ENCODE results near the gene ABCA5. TPM values are rescaled to one million over a fixed set of nuclear protein-coding genes. Genes with fewer than 3 reads are reported as not detected.

The ABCA5 gene
- total RNA-seq, 1 donor from 2014 or later = 14.6 TPM

GRCh38 chr17:69326377-69327059 is 415 bp downstream of the ABCA5 start:
- TF ChIP-seq, protein P1, sequence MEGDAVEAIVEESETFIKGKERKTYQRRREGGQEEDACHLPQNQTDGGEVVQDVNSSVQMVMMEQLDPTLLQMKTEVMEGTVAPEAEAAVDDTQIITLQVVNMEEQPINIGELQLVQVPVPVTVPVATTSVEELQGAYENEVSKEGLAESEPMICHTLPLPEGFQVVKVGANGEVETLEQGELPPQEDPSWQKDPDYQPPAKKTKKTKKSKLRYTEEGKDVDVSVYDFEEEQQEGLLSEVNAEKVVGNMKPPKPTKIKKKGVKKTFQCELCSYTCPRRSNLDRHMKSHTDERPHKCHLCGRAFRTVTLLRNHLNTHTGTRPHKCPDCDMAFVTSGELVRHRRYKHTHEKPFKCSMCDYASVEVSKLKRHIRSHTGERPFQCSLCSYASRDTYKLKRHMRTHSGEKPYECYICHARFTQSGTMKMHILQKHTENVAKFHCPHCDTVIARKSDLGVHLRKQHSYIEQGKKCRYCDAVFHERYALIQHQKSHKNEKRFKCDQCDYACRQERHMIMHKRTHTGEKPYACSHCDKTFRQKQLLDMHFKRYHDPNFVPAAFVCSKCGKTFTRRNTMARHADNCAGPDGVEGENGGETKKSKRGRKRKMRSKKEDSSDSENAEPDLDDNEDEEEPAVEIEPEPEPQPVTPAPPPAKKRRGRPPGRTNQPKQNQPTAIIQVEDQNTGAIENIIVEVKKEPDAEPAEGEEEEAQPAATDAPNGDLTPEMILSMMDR (conservative IDR thresholded peaks at IDR 0.05) = no peak
- Mint-ChIP-seq H3K27ac (peak overlapping the region; percentile 93), H3K27me3 (peaks cover 9% of the 10 kb centered on the region)

DNA sequence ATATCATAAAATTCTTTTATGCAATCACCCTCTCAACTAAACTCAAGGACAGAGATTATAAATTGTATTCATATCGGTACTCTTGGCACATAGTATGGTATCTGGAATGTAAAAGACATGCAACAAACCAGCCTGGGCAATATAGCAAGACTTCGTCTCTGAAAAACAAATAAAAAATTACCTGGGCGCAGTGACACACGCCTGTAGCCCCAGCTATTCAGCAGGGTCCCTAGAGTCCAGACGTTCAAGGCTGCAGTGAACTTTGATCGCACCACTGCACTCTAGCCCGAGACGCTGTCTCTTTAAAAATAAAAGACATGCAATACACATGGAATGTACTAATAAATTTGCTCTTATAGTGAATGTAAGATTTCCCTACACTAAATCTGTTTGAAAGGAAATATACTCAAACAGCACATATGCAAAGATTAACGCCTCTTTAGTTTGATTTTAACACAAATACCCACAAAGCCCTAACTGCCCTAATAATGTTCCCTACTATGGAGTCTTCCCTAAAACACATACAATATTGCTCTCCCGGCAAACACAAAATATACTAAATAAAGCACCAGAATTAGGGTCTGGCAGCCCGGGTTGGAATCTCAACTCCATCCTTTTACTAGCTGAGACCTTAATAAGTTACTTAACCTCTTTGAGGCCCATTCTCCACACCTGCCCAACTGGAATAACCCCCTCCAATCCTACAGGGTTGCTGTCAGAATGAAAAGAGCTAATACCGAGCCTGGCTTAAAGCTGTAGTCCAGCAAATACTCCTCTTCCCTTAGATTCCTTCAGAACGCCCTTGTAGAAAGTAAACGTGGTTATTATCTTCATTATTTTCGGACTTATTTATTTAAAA is 1.2 kb downstream of the ABCA5 start:
- TF ChIP-seq, protein P1 (conservative IDR thresholded peaks at IDR 0.05) = no peak
- Mint-ChIP-seq H3K9me3 (no peaks in the 10 kb centered on the region), H3K4me1 (ENCODE audit: unreplicated experiment) (peaks cover 29% of the 10 kb centered on the region), H3K27ac (peak overlapping the region; percentile 93), H3K36me3 (no peaks in the 10 kb centered on the region), H3K4me3 (peak overlapping the region; percentile 96), H3K27me3 (peaks cover 9% of the 10 kb centered on the region)
- DNase-seq (ENCODE audit: extremely low spot score, unreplicated experiment) = no peak

More at GRCh38 chr17:69326377-69327059, 415 bp downstream of the ABCA5 start:
- Mint-ChIP-seq H3K4me1 (ENCODE audit: unreplicated experiment) (peaks cover 29% of the 10 kb centered on the region), H3K9me3 (no peaks in the 10 kb centered on the region), H3K4me3 (peak overlapping the region; percentile 96), H3K36me3 (no peaks in the 10 kb centered on the region)
- DNase-seq (ENCODE audit: extremely low spot score, unreplicated experiment) = no peak

- no peaks in the 10 kb centered on the region for H3K9me3 Mint-ChIP-seq
- H3K4me3 Mint-ChIP-seq = peak overlapping the region; percentile 47
- H3K4me1 Mint-ChIP-seq (ENCODE audit: unreplicated experiment) = peaks cover 29% of the 10 kb centered on the region
- TF ChIP-seq, protein P1 (conservative IDR thresholded peaks at IDR 0.05) = no peak
- no peak for DNase-seq (ENCODE audit: extremely low spot score, unreplicated experiment)
- H3K27me3 Mint-ChIP-seq = peaks cover 9% of the 10 kb centered on the region
- no peak overlapping the region for H3K27ac Mint-ChIP-seq
- H3K36me3 Mint-ChIP-seq = no peaks in the 10 kb centered on the region
These were observed 3.1 kb downstream of the ABCA5 start for GRCh38 chr17:69323806-69324205.

DNA sequence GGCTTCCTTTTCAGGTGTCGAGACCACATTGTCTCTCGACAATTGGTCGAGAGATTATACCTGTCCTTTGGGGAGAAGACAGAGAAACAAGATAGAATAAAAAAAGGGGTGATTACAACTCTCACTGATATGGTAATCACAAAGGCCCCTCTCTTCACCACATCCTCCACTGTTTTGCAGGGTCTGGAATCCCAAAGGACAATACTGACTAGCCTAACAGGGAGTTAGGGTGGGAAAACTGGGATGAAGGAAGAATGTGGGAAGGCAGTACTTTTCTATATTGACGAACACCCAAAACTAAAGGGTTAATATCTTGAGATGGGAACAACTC is 6.1 kb downstream of the ABCA5 start:
- no peaks in the 10 kb centered on the region for H3K9me3 Mint-ChIP-seq
- peaks cover 5% of the 10 kb centered on the region for H3K27me3 Mint-ChIP-seq
- TF ChIP-seq, protein P1 (conservative IDR thresholded peaks at IDR 0.05) = no peak
- DNase-seq (ENCODE audit: extremely low spot score, unreplicated experiment) = no peak
- H3K4me1 Mint-ChIP-seq (ENCODE audit: unreplicated experiment) = peaks cover 16% of the 10 kb centered on the region
- no peaks in the 10 kb centered on the region for H3K36me3 Mint-ChIP-seq
- no peak overlapping the region for H3K4me3 Mint-ChIP-seq
- H3K27ac Mint-ChIP-seq = no peak overlapping the region

DNA sequence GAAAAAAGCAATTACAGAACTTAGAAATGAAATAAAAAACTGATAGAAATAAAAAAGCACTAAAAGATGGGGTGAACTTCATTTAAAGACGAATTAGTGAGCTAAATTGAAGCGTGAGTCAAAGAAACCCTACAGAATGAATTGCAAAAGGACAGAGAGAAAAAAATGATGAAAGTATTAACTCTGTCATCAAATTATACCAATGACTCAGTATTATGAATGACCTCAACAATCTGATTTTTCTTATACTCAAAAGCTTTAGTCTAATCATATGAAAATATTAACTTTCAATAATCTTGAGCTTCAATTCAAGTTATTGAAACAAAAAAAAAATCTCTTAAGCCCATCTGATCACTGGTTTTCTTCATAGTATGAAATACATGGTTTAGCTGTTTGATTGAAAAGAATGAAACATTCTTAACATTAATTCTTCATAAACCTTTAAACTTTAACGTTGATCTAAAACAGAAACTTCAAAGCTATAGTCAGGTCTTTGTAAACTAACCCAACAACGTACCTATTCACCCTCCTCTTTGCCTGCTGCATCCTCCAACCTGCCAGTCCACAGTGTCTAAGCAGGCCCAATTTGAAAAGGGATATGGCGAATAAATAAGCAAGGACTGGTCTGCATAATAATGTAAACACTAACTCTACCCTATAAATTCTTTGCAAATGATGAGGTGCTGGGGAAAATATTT is 6.6 kb downstream of the ABCA5 start:
- DNase-seq (ENCODE audit: extremely low spot score, unreplicated experiment) = no peak
- Mint-ChIP-seq H3K4me3 (no peak overlapping the region), H3K9me3 (no peaks in the 10 kb centered on the region), H3K4me1 (ENCODE audit: unreplicated experiment) (peaks cover 11% of the 10 kb centered on the region), H3K36me3 (no peaks in the 10 kb centered on the region), H3K27me3 (no peaks in the 10 kb centered on the region), H3K27ac (no peak overlapping the region)
- TF ChIP-seq, protein P1 (conservative IDR thresholded peaks at IDR 0.05) = no peak

Data from type B pancreatic cell (in vitro differentiated cells).